GM12878 (cell line): ENCODE data around the gene ABI1. TPM values are rescaled to one million over a fixed set of nuclear protein-coding genes. Genes with fewer than 3 reads are reported as not detected.

ENCODE experiments used
- ATF3 ChIP-seq: IDR thresholded peaks from 2 replicates; pipeline ENCODE4 v1.6.1; 2011; ENCODE audit warnings: low read depth, mild to moderate bottlenecking, low read length, moderate library complexity, borderline replicate concordance; ENCODE audit errors: extremely low read depth
- CUX1 ChIP-seq: IDR thresholded peaks from 2 replicates; pipeline ENCODE4 v1.6.1; 2012; ENCODE audit warnings: improper control_type of control experiment, low read depth, low read length; ENCODE audit not compliant: insufficient replicate concordance
- E4F1 ChIP-seq: fragments of 450-650 bp; IDR thresholded peaks from 2 replicates; pipeline ENCODE4 v1.6.1; 2018; ENCODE audit warnings: borderline replicate concordance, mild to moderate bottlenecking; ENCODE audit not compliant: partially characterized antibody
- EP300 ChIP-seq, 2 experiments: fragments of 150-350 bp in 1 of 2; IDR thresholded peaks; 2 replicates each; pipeline ENCODE4 v1.6.1; 2011 to 2012; ENCODE audit warnings: low read depth in 2 of 2, low read length in 2 of 2, borderline replicate concordance in 1 of 2, improper control_type of control experiment in 1 of 2, inconsistent platforms in 1 of 2; ENCODE audit not compliant: control insufficient read depth in 1 of 2
- GABPA ChIP-seq: IDR thresholded peaks from 2 replicates; pipeline ENCODE4 v1.6.1; 2014; ENCODE audit warnings: antibody characterized with exemption, low read depth, mild to moderate bottlenecking, inconsistent platforms
- NKRF ChIP-seq: fragments of 450-650 bp; conservative IDR thresholded peaks from 2 replicates; pipeline ENCODE4 v1.6.1; 2017; ENCODE audit warnings: mild to moderate bottlenecking, moderate library complexity
- PKNOX1 ChIP-seq: fragments of 450-650 bp; IDR thresholded peaks from 2 replicates; pipeline ENCODE4 v1.6.1; 2016; ENCODE audit warnings: mild to moderate bottlenecking
- RELA ChIP-seq: fragments of 450-650 bp; IDR thresholded peaks from 2 replicates; pipeline ENCODE4 v1.8.0; 2014; ENCODE audit warnings: borderline replicate concordance; ENCODE audit not compliant: partially characterized antibody
- SMARCA5 ChIP-seq: fragments of 450-650 bp; IDR thresholded peaks from 2 replicates; pipeline ENCODE4 v1.6.1; 2017; ENCODE audit warnings: mild to moderate bottlenecking
- TCF12 ChIP-seq: IDR thresholded peaks from 2 replicates; pipeline ENCODE4 v1.6.1; 2011; ENCODE audit warnings: low read depth, mild to moderate bottlenecking, low read length
- ZBTB33 ChIP-seq: fragments of 450-650 bp; IDR thresholded peaks from 2 replicates; pipeline ENCODE4 v1.6.1; 2017; ENCODE audit warnings: mild to moderate bottlenecking
- ZNF384 ChIP-seq: IDR thresholded peaks from 2 replicates; pipeline ENCODE4 v1.6.1; 2012; ENCODE audit warnings: low read depth, mild to moderate bottlenecking, low read length, improper control_type of control experiment, borderline replicate concordance
- polyA plus RNA-seq, 11 experiments: library from polyadenylated mRNA; depleted of rRNA in 4 of 11; unstranded in 6 of 11; stranded (reverse) in 5 of 11; fragments of >200 nt; fragmentation: Nextera tagmentation in 4 of 11; fragmentation: Illumina TruSeq in 1 of 11; extraction: Ambion mirVana in 4 of 11; extraction: Trizol in 1 of 11; gene quantifications; 1 replicate in 1 of 11; 2 replicates in 10 of 11; pipeline versions ENCODE4 v1.2.1 to v1.2.3, GENCODE V29; 2011 to 2016; ENCODE audit warnings: inconsistent platforms in 2 of 11, missing spikeins in 2 of 11, low read depth in 1 of 11
- total RNA-seq, 4 experiments: library from RNA; depleted of rRNA in 3 of 4; stranded (reverse); fragments of >200 nt in 3 of 4; fragmentation: Illumina TruSeq in 1 of 4; extraction: Trizol in 1 of 4; gene quantifications; 2 replicates each; pipeline versions ENCODE4 v1.2.1 to v1.2.3, GENCODE V29; 2013 to 2021

ABI1 gene
- total and polyA plus RNA-seq, 10 of the 15 experiments (the other 5 are each of a cell fraction or from before 2014, with no cell fraction given): 31.2 to 73.2 (median 50.7) TPM

- TF ChIP-seq E4F1 (no peak), CUX1 (no peak), NKRF (no peak), GABPA (no peak), ZNF384 (no peak), SMARCA5 (no peak), RELA (no peak), PKNOX1 (no peak), ZBTB33 (peak; percentile 76; the same call in 1 of the 2 replicates), ATF3 (no peak), EP300 (IDR thresholded peaks at IDR 0.05; ENCODE audit: borderline replicate concordance in 1 of 2, control insufficient read depth in 1 of 2, low read depth in 2 of 2, low read length in 2 of 2) (no peak), TCF12 (no peak)
Measured at GRCh38 chr10:26890956-26891355, 30.2 kb upstream of the ABI1 start (continued).
